ENCODE results near the gene PDE4B. TPM values are rescaled to one million over a fixed set of nuclear protein-coding genes. Genes with fewer than 3 reads are reported as not detected.

The PDE4B gene
- total and polyA plus RNA-seq, 2 of the 13 experiments (the other 11 are each of a cell fraction or from before 2014, with no cell fraction given): not detected

GRCh38 chr1:65918564-65918963 is 125.9 kb downstream of the PDE4B start:
- Histone ChIP-seq H3K4me2 (ENCODE audit: low read depth, low read length) (no peak overlapping the region), H3K79me2 (ENCODE audit: insufficient read depth, low read length) (no peaks in the 10 kb centered on the region), H3K27ac (ENCODE audit: extremely low read length, insufficient read depth, low read length) (no peak overlapping the region), H3K36me3 (replicated peaks in 1 of 2; ENCODE audit: control insufficient read depth in 1 of 2, insufficient read depth in 2 of 2, low read length in 2 of 2) (no peaks in the 10 kb centered on the region), H3K4me1 (ENCODE audit: insufficient read depth, low read length) (no peaks in the 10 kb centered on the region), H4K20me1 (ENCODE audit: insufficient read depth, low read length) (no peaks in the 10 kb centered on the region), H3K4me3 (replicated peaks in 1 of 3; ENCODE audit: insufficient read depth in 1 of 3, low read depth in 2 of 3, low read length in 3 of 3) (no peak overlapping the region), H3K27me3 (ENCODE audit: control insufficient read depth in 1 of 2, insufficient read depth in 2 of 2, low read length in 2 of 2) (no peaks in the 10 kb centered on the region), H3K9ac (ENCODE audit: insufficient read depth, low read depth, low read length) (no peak overlapping the region), H2AFZ (ENCODE audit: low read length) (no peak overlapping the region), H3K9me3 (ENCODE audit: low read length) (no peaks in the 10 kb centered on the region)
- ATAC-seq: no peak
- CTCF ChIA-PET (ENCODE audit: low intra/inter-chr PET ratio, low total read pairs): no interaction called here
- no TSS peak for BruUV-seq (replicated peaks)
- intact Hi-C loops (cut with micrococcal nuclease; ENCODE audit: unreplicated experiment): no loop called here
- FAIRE-seq: no peak
- under 1% methylated on average over 4 of the region's 4 CpGs for WGBS (ENCODE audit: low lambda C conversion rate)
- POLR2A ChIA-PET: no interaction called here
- in situ Hi-C loops (cut with HindIII; ENCODE audit: extremely low pct_ligation_motif_present, low pct_unique_long_range_greater_than_20kb): no loop called here
- DNase-seq (ENCODE audit: low spot score): no peak
- TF ChIP-seq PCBP2 (optimal IDR thresholded peaks at IDR 0.05; ENCODE audit: low read depth, low read length, poor library complexity, severe bottlenecking) (no peak), TAF1 (CRISPR knock-in tag; IDR thresholded peaks at IDR 0.05) (no peak), SMYD3 (CRISPR knock-in tag; IDR thresholded peaks at IDR 0.05) (no peak), ZNF607 (CRISPR knock-in tag; IDR thresholded peaks at IDR 0.05; ENCODE audit: borderline replicate concordance) (no peak), ATF2 (CRISPR knock-in tag; IDR thresholded peaks at IDR 0.05) (no peak), REXO4 (CRISPR knock-in tag; IDR thresholded peaks at IDR 0.05; ENCODE audit: borderline replicate concordance) (no peak), AGO1 (IDR thresholded peaks at IDR 0.05; ENCODE audit: low read depth, low read length, poor library complexity, severe bottlenecking) (no peak), ZSCAN20 (CRISPR knock-in tag; IDR thresholded peaks at IDR 0.05; ENCODE audit: borderline replicate concordance) (no peak), ZBTB43 (CRISPR knock-in tag; conservative IDR thresholded peaks at IDR 0.05) (no peak), FOSL2 (CRISPR knock-in tag; IDR thresholded peaks at IDR 0.05) (no peak), SP4 (CRISPR knock-in tag; IDR thresholded peaks at IDR 0.05) (no peak), KLF16 (CRISPR knock-in tag; IDR thresholded peaks at IDR 0.05) (no peak), ZNF138 (CRISPR knock-in tag; IDR thresholded peaks at IDR 0.05; ENCODE audit: low read depth) (no peak), MLX (CRISPR knock-in tag; IDR thresholded peaks at IDR 0.05) (no peak), CBX5 (CRISPR knock-in tag; IDR thresholded peaks at IDR 0.05; ENCODE audit: borderline replicate concordance) (no peak), ZNF232 (CRISPR knock-in tag; IDR thresholded peaks at IDR 0.05; ENCODE audit: borderline replicate concordance) (no peak), ZKSCAN5 (CRISPR knock-in tag; IDR thresholded peaks at IDR 0.05) (no peak)
- TF ChIP-seq, protein P1, sequence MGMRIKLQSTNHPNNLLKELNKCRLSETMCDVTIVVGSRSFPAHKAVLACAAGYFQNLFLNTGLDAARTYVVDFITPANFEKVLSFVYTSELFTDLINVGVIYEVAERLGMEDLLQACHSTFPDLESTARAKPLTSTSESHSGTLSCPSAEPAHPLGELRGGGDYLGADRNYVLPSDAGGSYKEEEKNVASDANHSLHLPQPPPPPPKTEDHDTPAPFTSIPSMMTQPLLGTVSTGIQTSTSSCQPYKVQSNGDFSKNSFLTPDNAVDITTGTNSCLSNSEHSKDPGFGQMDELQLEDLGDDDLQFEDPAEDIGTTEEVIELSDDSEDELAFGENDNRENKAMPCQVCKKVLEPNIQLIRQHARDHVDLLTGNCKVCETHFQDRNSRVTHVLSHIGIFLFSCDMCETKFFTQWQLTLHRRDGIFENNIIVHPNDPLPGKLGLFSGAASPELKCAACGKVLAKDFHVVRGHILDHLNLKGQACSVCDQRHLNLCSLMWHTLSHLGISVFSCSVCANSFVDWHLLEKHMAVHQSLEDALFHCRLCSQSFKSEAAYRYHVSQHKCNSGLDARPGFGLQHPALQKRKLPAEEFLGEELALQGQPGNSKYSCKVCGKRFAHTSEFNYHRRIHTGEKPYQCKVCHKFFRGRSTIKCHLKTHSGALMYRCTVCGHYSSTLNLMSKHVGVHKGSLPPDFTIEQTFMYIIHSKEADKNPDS (CRISPR knock-in tag; IDR thresholded peaks at IDR 0.05): no peak
- TF ChIP-seq, protein P2, sequence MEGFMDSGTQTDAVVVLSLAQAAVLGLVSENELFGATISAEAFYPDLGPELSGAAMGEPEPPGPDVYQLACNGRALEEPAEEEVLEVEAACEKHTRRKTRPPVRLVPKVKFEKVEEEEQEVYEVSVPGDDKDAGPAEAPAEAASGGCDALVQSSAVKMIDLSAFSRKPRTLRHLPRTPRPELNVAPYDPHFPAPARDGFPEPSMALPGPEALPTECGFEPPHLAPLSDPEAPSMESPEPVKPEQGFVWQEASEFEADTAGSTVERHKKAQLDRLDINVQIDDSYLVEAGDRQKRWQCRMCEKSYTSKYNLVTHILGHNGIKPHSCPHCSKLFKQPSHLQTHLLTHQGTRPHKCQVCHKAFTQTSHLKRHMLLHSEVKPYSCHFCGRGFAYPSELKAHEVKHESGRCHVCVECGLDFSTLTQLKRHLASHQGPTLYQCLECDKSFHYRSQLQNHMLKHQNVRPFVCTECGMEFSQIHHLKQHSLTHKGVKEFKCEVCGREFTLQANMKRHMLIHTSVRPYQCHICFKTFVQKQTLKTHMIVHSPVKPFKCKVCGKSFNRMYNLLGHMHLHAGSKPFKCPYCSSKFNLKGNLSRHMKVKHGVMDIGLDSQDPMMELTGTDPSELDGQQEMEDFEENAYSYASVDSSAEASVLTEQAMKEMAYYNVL (CRISPR knock-in tag; IDR thresholded peaks at IDR 0.05; ENCODE audit: borderline replicate concordance): no peak

All from HepG2 (cell line).